Left ventricle myocardium inferior (tissue), 1 donor: Measurements from ENCODE around the gene RBM19. TPM values are rescaled to one million over a fixed set of nuclear protein-coding genes. Genes with fewer than 3 reads are reported as not detected.

Experiments used
- DNase-seq: peaks from one replicate; pipeline ENCODE4 v3.0.0-alpha.2; 2020
- H3K27ac ChIP-seq: fragments of 200-600 bp; replicated peaks from 2 replicates; pipeline ENCODE4 v1.8.0; 2021
- H3K27me3 ChIP-seq: fragments of 200-600 bp; 2 replicates; pipeline ENCODE4 v1.8.0; 2021; ENCODE audit warnings: low read depth
- H3K36me3 ChIP-seq: fragments of 200-600 bp; 2 replicates; pipeline ENCODE4 v1.8.0; 2021
- H3K4me1 ChIP-seq: fragments of 200-600 bp; 2 replicates; pipeline ENCODE4 v1.8.0; 2021
- H3K4me3 ChIP-seq: fragments of 200-600 bp; 2 replicates; pipeline ENCODE4 v1.8.0; 2021; ENCODE audit warnings: mild to moderate bottlenecking, moderate library complexity
- H3K9me3 ChIP-seq: fragments of 200-600 bp; replicated peaks from 2 replicates; pipeline ENCODE4 v1.8.0; 2021
- CTCF ChIP-seq: fragments of 200-600 bp; IDR thresholded peaks from 2 replicates; pipeline ENCODE4 v1.8.0; 2021; ENCODE audit warnings: antibody characterized with exemption, mild to moderate bottlenecking, borderline replicate concordance
- intact Hi-C: fragments of 100-400 bp; cut with micrococcal nuclease; formaldehyde crosslinking; loops from one replicate; pipeline ENCODE4 v1.11.0; 2022
- total RNA-seq: library from RNA; stranded (reverse); fragmentation: NEBNext Ultra II Directional; extraction: Animal tissue kit (Norgen Biotek cat#: 25700); gene quantifications from one replicate; pipeline ENCODE4 v1.2.1, GENCODE V29; 2021
- donor health status: DM: no; HTN: yes; CAD: no; lungs with severe emphysema.

RBM19 gene
- total RNA-seq, 1 donor from 2014 or later = 18.9 TPM

- intact Hi-C loops = no loop called here
- Histone ChIP-seq H3K4me1 (no peaks in the 10 kb centered on the region), H3K36me3 (peaks cover 55% of the 10 kb centered on the region), H3K27me3 (no peaks in the 10 kb centered on the region), H3K27ac (peak overlapping the region; percentile 41), H3K4me3 (no peak overlapping the region), H3K9me3 (no peaks in the 10 kb centered on the region)
- TF ChIP-seq CTCF = no peak
- DNase-seq = no peak
Measured at GRCh38 chr12:113931517-113931916, 34.6 kb downstream of the RBM19 start.

GRCh38 chr12:113930249-113930648 is 35.9 kb downstream of the RBM19 start:
- H3K4me1 ChIP-seq = no peaks in the 10 kb centered on the region
- no peak overlapping the region for H3K4me3 ChIP-seq
- no peaks in the 10 kb centered on the region for H3K9me3 ChIP-seq
- H3K27ac ChIP-seq = no peak overlapping the region
- H3K36me3 ChIP-seq = peaks cover 55% of the 10 kb centered on the region
- no peaks in the 10 kb centered on the region for H3K27me3 ChIP-seq
- TF ChIP-seq CTCF = no peak
- intact Hi-C loops = no loop called here
- DNase-seq = no peak

GRCh38 chr12:113929312-113929989 is 36.7 kb downstream of the RBM19 start:
- Histone ChIP-seq H3K27ac (no peak overlapping the region), H3K4me3 (no peak overlapping the region), H3K9me3 (no peaks in the 10 kb centered on the region), H3K27me3 (no peaks in the 10 kb centered on the region), H3K4me1 (no peaks in the 10 kb centered on the region), H3K36me3 (peaks cover 55% of the 10 kb centered on the region)
- no peak for TF ChIP-seq CTCF
- DNase-seq = no peak
- intact Hi-C loops = no loop called here

GRCh38 chr12:113926788-113927187 is 39.3 kb downstream of the RBM19 start:
- no peak for DNase-seq
- Histone ChIP-seq H3K27ac (no peak overlapping the region), H3K4me1 (no peaks in the 10 kb centered on the region), H3K9me3 (no peaks in the 10 kb centered on the region), H3K27me3 (no peaks in the 10 kb centered on the region), H3K36me3 (peaks cover 69% of the 10 kb centered on the region), H3K4me3 (no peak overlapping the region)
- intact Hi-C loops = no loop called here
- TF ChIP-seq CTCF = no peak

- no peaks in the 10 kb centered on the region for H3K9me3 ChIP-seq
- no peak overlapping the region for H3K4me3 ChIP-seq
- H3K27me3 ChIP-seq = no peaks in the 10 kb centered on the region
- peaks cover 76% of the 10 kb centered on the region for H3K36me3 ChIP-seq
- no peaks in the 10 kb centered on the region for H3K4me1 ChIP-seq
- no peak overlapping the region for H3K27ac ChIP-seq
- DNase-seq = no peak
- no peak for TF ChIP-seq CTCF
- intact Hi-C loops = no loop called here
Measured at GRCh38 chr12:113924341-113924740, 41.8 kb downstream of the RBM19 start.
